HepG2 (cell line): ENCODE data around the gene CHST6.

Experiments used
- NCOR1 ChIP-seq: fragments of 200-600 bp; sonication (generic); IDR thresholded peaks from 2 replicates; pipeline ENCODE4 v1.7.0; 2017; ENCODE audit warnings: antibody characterized with exemption, low read length, borderline replicate concordance
- RAD51 ChIP-seq: fragments of 450-650 bp; IDR thresholded peaks from 2 replicates; pipeline ENCODE4 v1.6.1; 2016; ENCODE audit warnings: borderline replicate concordance
- SRSF9 ChIP-seq: fragments of 200-400 bp; formaldehyde crosslinking; IDR thresholded peaks from 2 replicates; pipeline ENCODE4 v1.6.1; 2018; ENCODE audit warnings: borderline replicate concordance, mild to moderate bottlenecking, low read depth, low read length; ENCODE audit not compliant: insufficient read depth, poor library complexity, severe bottlenecking
- TP53 ChIP-seq: sonication (generic); formaldehyde crosslinking; conservative IDR thresholded peaks from 2 replicates; pipeline ENCODE4 v1.4.0; 2020; ENCODE audit warnings: missing genetic modification reagents
- ZNF12 ChIP-seq: sonication (generic); formaldehyde crosslinking; IDR thresholded peaks from 2 replicates; pipeline ENCODE4 v1.5.0; 2020; ENCODE audit warnings: missing genetic modification reagents
- ZNF713 ChIP-seq: sonication (generic); formaldehyde crosslinking; IDR thresholded peaks from 2 replicates; pipeline ENCODE4 v1.4.0; 2020; ENCODE audit warnings: mild to moderate bottlenecking, missing genetic modification reagents
- TF ChIP-seq, protein P1 (sequence below): sonication (generic); formaldehyde crosslinking; IDR thresholded peaks from 2 replicates; pipeline ENCODE4 v1.9.0; 2021; ENCODE audit warnings: missing genetic modification reagents, borderline replicate concordance
- TF ChIP-seq, protein P2 (sequence below): IDR thresholded peaks from 2 replicates; pipeline ENCODE4 v1.6.1; 2016; ENCODE audit warnings: low read depth, control low read depth
- TF ChIP-seq, protein P3 (sequence below): sonication (generic); formaldehyde crosslinking; IDR thresholded peaks from 2 replicates; pipeline ENCODE4 v1.5.0; 2020; ENCODE audit warnings: missing genetic modification reagents

DNA sequence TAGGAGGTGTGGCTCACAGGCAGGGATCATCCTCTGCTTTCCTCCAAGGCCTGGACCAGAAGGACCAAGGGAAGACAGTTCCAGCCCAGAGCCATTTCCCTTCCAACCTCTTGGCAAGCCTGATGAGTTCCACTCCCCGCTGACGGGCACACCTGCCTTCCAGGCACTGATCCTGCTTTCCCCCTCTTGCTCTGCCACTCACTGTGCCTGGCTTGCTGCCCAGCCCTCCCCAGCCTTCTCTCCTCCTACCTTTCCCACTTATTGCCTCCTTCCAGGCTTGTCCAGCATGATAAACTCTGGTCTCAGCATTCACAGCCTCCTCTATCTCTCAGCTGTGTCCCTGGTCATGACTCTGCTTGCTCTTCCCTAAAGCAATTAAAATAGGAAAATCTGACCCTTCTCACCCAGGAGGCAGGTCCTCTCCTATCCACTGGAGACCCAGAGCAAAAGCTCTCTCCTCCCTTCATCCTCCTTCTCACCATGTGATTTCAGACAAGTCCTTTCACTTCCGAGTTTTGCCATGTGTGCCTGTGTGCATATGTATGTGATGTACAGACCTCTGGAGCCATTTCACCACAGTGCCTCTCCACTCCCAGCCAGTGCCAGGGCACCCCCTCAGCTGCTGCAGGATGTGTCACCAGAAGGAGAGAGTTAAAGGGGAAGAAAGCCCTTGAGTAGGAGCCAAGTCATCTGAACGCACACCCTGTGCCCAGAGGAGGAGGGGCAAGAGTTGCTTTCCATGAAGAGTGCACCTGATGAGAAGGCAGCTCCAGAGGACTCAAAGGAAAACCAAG, 17.4 kb downstream of the CHST6 start:
- TF ChIP-seq ZNF713 (CRISPR knock-in tag) (no peak), RAD51 (no peak), NCOR1 (no peak), TP53 (CRISPR knock-in tag) (no peak), SRSF9 (no peak), ZNF12 (CRISPR knock-in tag) (no peak)
- TF ChIP-seq, protein P1, sequence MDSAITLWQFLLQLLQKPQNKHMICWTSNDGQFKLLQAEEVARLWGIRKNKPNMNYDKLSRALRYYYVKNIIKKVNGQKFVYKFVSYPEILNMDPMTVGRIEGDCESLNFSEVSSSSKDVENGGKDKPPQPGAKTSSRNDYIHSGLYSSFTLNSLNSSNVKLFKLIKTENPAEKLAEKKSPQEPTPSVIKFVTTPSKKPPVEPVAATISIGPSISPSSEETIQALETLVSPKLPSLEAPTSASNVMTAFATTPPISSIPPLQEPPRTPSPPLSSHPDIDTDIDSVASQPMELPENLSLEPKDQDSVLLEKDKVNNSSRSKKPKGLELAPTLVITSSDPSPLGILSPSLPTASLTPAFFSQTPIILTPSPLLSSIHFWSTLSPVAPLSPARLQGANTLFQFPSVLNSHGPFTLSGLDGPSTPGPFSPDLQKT (CRISPR knock-in tag) = no peak
- TF ChIP-seq, protein P2, sequence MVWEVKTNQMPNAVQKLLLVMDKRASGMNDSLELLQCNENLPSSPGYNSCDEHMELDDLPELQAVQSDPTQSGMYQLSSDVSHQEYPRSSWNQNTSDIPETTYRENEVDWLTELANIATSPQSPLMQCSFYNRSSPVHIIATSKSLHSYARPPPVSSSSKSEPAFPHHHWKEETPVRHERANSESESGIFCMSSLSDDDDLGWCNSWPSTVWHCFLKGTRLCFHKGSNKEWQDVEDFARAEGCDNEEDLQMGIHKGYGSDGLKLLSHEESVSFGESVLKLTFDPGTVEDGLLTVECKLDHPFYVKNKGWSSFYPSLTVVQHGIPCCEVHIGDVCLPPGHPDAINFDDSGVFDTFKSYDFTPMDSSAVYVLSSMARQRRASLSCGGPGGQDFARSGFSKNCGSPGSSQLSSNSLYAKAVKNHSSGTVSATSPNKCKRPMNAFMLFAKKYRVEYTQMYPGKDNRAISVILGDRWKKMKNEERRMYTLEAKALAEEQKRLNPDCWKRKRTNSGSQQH (CRISPR knock-in tag) = no peak
- TF ChIP-seq, protein P3, sequence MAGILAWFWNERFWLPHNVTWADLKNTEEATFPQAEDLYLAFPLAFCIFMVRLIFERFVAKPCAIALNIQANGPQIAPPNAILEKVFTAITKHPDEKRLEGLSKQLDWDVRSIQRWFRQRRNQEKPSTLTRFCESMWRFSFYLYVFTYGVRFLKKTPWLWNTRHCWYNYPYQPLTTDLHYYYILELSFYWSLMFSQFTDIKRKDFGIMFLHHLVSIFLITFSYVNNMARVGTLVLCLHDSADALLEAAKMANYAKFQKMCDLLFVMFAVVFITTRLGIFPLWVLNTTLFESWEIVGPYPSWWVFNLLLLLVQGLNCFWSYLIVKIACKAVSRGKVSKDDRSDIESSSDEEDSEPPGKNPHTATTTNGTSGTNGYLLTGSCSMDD (CRISPR knock-in tag) = no peak
